HepG2 (cell line): Measurements from ENCODE around the gene CCDC57. TPM values are rescaled to one million over a fixed set of nuclear protein-coding genes. Genes with fewer than 3 reads are reported as not detected.
A peak's percentile ranks its signal among the peaks of the same experiment; 100 is the strongest.

Experiments used
- AGO2 ChIP-seq: fragments of 200-400 bp; formaldehyde crosslinking; optimal IDR thresholded peaks from 2 replicates; pipeline ENCODE3; 2017; ENCODE audit warnings: mild to moderate bottlenecking, low read depth, low read length, moderate library complexity
- DPF2 ChIP-seq: sonication (generic); formaldehyde crosslinking; IDR thresholded peaks from 2 replicates; pipeline ENCODE4 v1.4.0; 2020; ENCODE audit warnings: mild to moderate bottlenecking, low read depth, missing genetic modification reagents, borderline replicate concordance
- EED ChIP-seq: sonication (generic); formaldehyde crosslinking; IDR thresholded peaks from 2 replicates; pipeline ENCODE4 v1.5.0; 2020; ENCODE audit warnings: mild to moderate bottlenecking, missing genetic modification reagents
- GATAD2A ChIP-seq: IDR thresholded peaks from 2 replicates; pipeline ENCODE4 v1.6.1; 2016
- GRHL1 ChIP-seq: sonication (generic); formaldehyde crosslinking; conservative IDR thresholded peaks from 2 replicates; pipeline ENCODE4 v1.8.0; 2022; ENCODE audit warnings: missing genetic modification reagents
- KLF6 ChIP-seq: IDR thresholded peaks from 2 replicates; pipeline ENCODE4 v1.8.0; 2016; ENCODE audit warnings: missing biosample characterization, missing genetic modification reagents
- MAFK ChIP-seq, 2 experiments: IDR thresholded peaks in 1 of 2; conservative IDR thresholded peaks in 1 of 2; 2 replicates each; pipeline ENCODE4 v1.6.1; 2011; ENCODE audit warnings: improper control_type of control experiment in 2 of 2, low read length in 2 of 2
- MXD3 ChIP-seq: IDR thresholded peaks from 2 replicates; pipeline ENCODE4 v1.6.1; 2016; ENCODE audit warnings: mild to moderate bottlenecking, missing biosample characterization, missing genetic modification reagents
- PLSCR1 ChIP-seq: sonication (generic); formaldehyde crosslinking; IDR thresholded peaks from 2 replicates; pipeline ENCODE4 v1.5.0; 2020; ENCODE audit warnings: missing genetic modification reagents, mild to moderate bottlenecking, borderline replicate concordance
- PRMT3 ChIP-seq: sonication (generic); formaldehyde crosslinking; IDR thresholded peaks from 2 replicates; pipeline ENCODE4 v1.8.1; 2022; ENCODE audit warnings: low read depth, mild to moderate bottlenecking, moderate library complexity, missing genetic modification reagents, borderline replicate concordance
- RBFOX2 ChIP-seq: fragments of 200-400 bp; formaldehyde crosslinking; IDR thresholded peaks from 2 replicates; pipeline ENCODE4 v1.6.1; 2017; ENCODE audit warnings: low read depth, mild to moderate bottlenecking, low read length
- SNAPC2 ChIP-seq: sonication (generic); formaldehyde crosslinking; IDR thresholded peaks from 2 replicates; pipeline ENCODE4 v1.8.1; 2022; ENCODE audit warnings: mild to moderate bottlenecking, missing genetic modification reagents
- STAT5B ChIP-seq: sonication (generic); formaldehyde crosslinking; IDR thresholded peaks from 2 replicates; pipeline ENCODE4 v1.4.0; 2020; ENCODE audit warnings: missing genetic modification reagents
- TERF1 ChIP-seq: sonication (generic); formaldehyde crosslinking; IDR thresholded peaks from 2 replicates; pipeline ENCODE4 v1.8.0; 2022; ENCODE audit warnings: mild to moderate bottlenecking, missing genetic modification reagents, moderate library complexity
- THAP8 ChIP-seq: sonication (generic); formaldehyde crosslinking; IDR thresholded peaks from 2 replicates; pipeline ENCODE4 v1.5.1; 2020; ENCODE audit warnings: missing genetic modification reagents, mild to moderate bottlenecking, borderline replicate concordance
- ZBTB38 ChIP-seq: sonication (generic); formaldehyde crosslinking; IDR thresholded peaks from 2 replicates; pipeline ENCODE4 v1.5.1; 2020; ENCODE audit warnings: mild to moderate bottlenecking, missing genetic modification reagents
- ZBTB39 ChIP-seq: sonication (generic); formaldehyde crosslinking; IDR thresholded peaks from 2 replicates; pipeline ENCODE4 v1.5.0; 2020; ENCODE audit warnings: missing genetic modification reagents
- ZNF18 ChIP-seq: sonication (generic); formaldehyde crosslinking; IDR thresholded peaks from 2 replicates; pipeline ENCODE4 v1.8.0; 2022; ENCODE audit warnings: mild to moderate bottlenecking, missing genetic modification reagents; ENCODE audit not compliant: insufficient replicate concordance
- ZNF598 ChIP-seq: sonication (generic); formaldehyde crosslinking; IDR thresholded peaks from 2 replicates; pipeline ENCODE4 v1.5.1; 2020; ENCODE audit warnings: mild to moderate bottlenecking, missing genetic modification reagents, borderline replicate concordance
- ZNF672 ChIP-seq: sonication (generic); formaldehyde crosslinking; IDR thresholded peaks from 2 replicates; pipeline ENCODE4 v1.8.1; 2022; ENCODE audit warnings: missing genetic modification reagents
- polyA plus RNA-seq, 8 experiments: library from polyadenylated mRNA; depleted of rRNA in 3 of 8; stranded (reverse) in 7 of 8; unstranded in 1 of 8; fragments of >200 nt; fragmentation: Illumina TruSeq in 4 of 8; extraction: Trizol in 4 of 8; gene quantifications; 2 replicates each; pipeline versions ENCODE4 v1.2.1 to v1.2.3, GENCODE V29; 2011 to 2016; ENCODE audit warnings: low read depth in 4 of 8, missing spikeins in 1 of 8, mixed read lengths in 1 of 8; ENCODE audit not compliant: insufficient read depth in 1 of 8
- total RNA-seq, 5 experiments: library from RNA; depleted of rRNA; stranded (reverse); fragments of >200 nt; fragmentation: Illumina TruSeq; extraction: Trizol; gene quantifications; 2 replicates each; pipeline ENCODE4 v1.2.3, GENCODE V29; 2016; ENCODE audit warnings: low read depth in 1 of 5

Gene CCDC57
- total and polyA plus RNA-seq, 2 of the 13 experiments (the other 11 are each of a cell fraction or from before 2014, with no cell fraction given): 59.3 to 59.9 TPM

GRCh38 chr17:82091264-82092066 is 121.2 kb downstream of the CCDC57 start (continued):
- TF ChIP-seq PLSCR1 (CRISPR knock-in tag) (no peak), TERF1 (CRISPR knock-in tag) (no peak), AGO2 (peak; percentile 93), ZNF18 (no peak), EED (peak; percentile 68; the same call in 1 of the 2 replicates), ZBTB39 (CRISPR knock-in tag) (no peak), ZNF672 (no peak), GRHL1 (CRISPR knock-in tag) (no peak), ZNF598 (CRISPR knock-in tag) (no peak), PRMT3 (CRISPR knock-in tag) (no peak), DPF2 (CRISPR knock-in tag) (no peak), MXD3 (CRISPR knock-in tag) (no peak), SNAPC2 (CRISPR knock-in tag) (no peak), ZBTB38 (0 out of 2 replicates have a peak, but pooled peaks have one; percentile 25), MAFK (conservative IDR thresholded peaks at IDR 0.05 in 1 of 2, IDR thresholded peaks at IDR 0.05 in 1 of 2; ENCODE audit: low read length in 2 of 2) (no peak), THAP8 (CRISPR knock-in tag) (0 out of 2 replicates have a peak, but pooled peaks have one; percentile 25), RBFOX2 (peak; percentile 95), GATAD2A (CRISPR knock-in tag) (no peak), KLF6 (CRISPR knock-in tag) (no peak), STAT5B (CRISPR knock-in tag) (no peak)
